ENCODE results near the gene ASIC3. TPM values are rescaled to one million over a fixed set of nuclear protein-coding genes. Genes with fewer than 3 reads are reported as not detected.
A peak's percentile ranks its signal among the peaks of the same experiment; 100 is the strongest.

ASIC3 gene
- total and polyA plus RNA-seq, 7 experiments from 2014 or later = 6.7 to 17.7 (median 13.7) TPM; not detected in 2

DNA sequence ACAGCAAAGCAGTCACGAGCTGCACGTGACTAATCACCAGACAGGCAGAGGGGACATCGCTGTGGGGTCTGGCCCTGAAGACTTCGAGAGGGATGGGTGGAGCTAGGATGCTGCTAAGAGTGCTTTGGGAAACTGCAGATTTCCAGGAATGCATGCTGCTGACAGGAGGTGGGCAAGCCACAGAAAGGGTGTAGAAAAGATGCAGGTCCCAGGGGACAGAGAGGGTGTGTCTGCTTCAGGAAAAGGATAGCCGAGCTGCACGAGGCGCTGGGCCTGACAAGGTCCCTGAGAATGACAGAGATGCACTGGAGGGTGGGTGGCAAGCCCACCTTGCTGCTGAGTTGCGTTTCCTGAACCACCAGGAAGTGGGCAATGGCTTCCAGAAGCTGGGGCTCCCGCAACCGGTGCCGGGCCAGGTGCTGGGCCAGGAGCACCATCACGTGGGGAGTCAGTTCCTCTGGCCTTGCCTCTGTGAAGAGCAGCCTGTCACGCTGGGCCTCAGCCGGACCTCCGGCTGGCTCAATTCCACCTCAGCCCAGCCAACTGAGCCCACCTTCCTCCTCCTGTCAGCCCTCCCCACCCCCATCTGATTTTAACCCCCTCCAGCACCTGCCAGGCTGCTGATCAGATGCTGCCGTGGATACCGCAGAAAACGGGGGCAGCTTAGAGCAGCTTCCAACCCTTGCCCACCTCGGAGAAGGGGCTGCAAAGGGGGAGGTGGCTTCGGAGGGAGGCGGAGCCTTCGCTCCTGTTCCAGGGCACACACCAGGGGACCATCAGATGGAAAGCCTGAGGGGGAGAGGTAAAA is 30.1 kb downstream of the ASIC3 start:
- peaks cover 0 to 11% (median 4%) of the 10 kb centered on the region in 5 donors for H3K36me3 Mint-ChIP-seq
- intact Hi-C loops (cut with micrococcal nuclease) = no loop called here
- CTCF ChIA-PET = interaction anchor here (1.1 kb wide), 1 partner anchor 32 kb away, joined by 4 read pairs; no protein-coding TSS in a partner anchor

DNA sequence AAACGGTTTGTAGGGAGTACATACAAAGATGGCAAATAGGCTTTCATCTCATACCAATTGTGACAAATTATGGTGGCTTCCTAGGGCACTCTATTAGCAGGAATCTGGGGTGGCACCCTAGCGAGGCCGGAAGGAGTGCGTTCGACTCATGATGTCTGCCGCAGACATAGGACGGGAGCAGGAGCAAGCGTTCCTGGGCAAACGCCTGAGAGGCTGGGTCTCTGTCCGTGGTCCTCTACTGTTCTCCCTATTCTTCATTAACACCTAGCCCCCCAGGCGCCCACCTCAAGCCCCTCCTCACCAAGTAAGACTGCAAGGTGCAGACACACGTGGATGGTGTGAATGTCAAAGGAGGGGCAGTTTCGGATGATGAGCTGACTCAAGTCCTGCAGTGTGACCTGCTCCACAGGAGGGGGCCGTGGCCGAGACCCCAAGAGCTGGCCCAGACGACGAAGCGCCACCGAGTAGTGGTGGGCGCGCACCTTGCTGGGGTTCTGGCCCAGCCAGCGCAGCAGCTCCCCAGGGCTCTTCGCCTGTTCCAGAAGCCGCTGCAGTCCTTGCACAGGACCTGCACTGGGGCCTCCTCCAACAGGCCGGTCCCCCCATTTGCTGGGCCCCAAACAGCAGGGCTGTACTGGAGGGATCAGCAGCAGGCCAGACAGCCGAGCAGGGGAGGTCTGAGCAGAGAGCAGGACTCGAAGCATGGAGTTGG is 31.0 kb downstream of the ASIC3 start:
- Mint-ChIP-seq H3K4me3 (peak overlapping the region; percentile 85 to 96 (median 88)), H3K27ac (peak overlapping the region; percentile 72 to 91 (median 88)), H3K27me3 (peaks cover 0 to under 1% (median 0%) of the 10 kb centered on the region in 5 donors), H3K4me1 (peaks cover 13 to 40% (median 28%) of the 10 kb centered on the region in 7 donors), H3K9me3 (no peaks in the 10 kb centered on the region), H3K36me3 (peaks cover 0 to 10% (median 4%) of the 10 kb centered on the region in 5 donors)
- Histone ChIP-seq H3K9me3 (ENCODE audit: control insufficient read depth in 2 of 3, low read length in 3 of 3) (no peaks in the 10 kb centered on the region), H3K36me3 (ENCODE audit: control insufficient read depth in 2 of 3, insufficient read depth in 3 of 3, low read length in 3 of 3) (peaks cover 0 to 40% (median 0%) of the 10 kb centered on the region in 3 experiments), H3K4me1 (ENCODE audit: control insufficient read depth in 2 of 2, insufficient read depth in 2 of 2, low read length in 2 of 2) (peaks cover 36 to 37% of the 10 kb centered on the region in 2 donors), H3K4me3 (ENCODE audit: low read length) (peak overlapping the region; percentile 86), H3K27ac (ENCODE audit: low read depth, low read length) (peak overlapping the region; percentile 93), H3K27me3 (ENCODE audit: control insufficient read depth in 2 of 2, insufficient read depth in 2 of 2, low read length in 2 of 2) (no peaks in the 10 kb centered on the region)
- DNase-seq (no peak), ATAC-seq (no peak)
- ChIA-PET CTCF (no interaction called here), POLR2A (no interaction called here)
- intact Hi-C loops (cut with micrococcal nuclease) = no loop called here

More for the DNA sequence above, 30.1 kb downstream of the ASIC3 start:
- peaks cover 0 to 49% (median 0%) of the 10 kb centered on the region in 3 experiments for H3K36me3 ChIP-seq (ENCODE audit: control insufficient read depth in 2 of 3, insufficient read depth in 3 of 3, low read length in 3 of 3)
- no peak overlapping the region for H3K4me3 ChIP-seq (ENCODE audit: low read length)
- no peak for DNase-seq
- no peaks in the 10 kb centered on the region for H3K27me3 ChIP-seq (ENCODE audit: control insufficient read depth in 2 of 2, insufficient read depth in 2 of 2, low read length in 2 of 2)
- Mint-ChIP-seq H3K4me3 (peak overlapping the region; percentile 32 to 96 (median 86)), H3K9me3 (no peaks in the 10 kb centered on the region), H3K27ac (peak overlapping the region; percentile 57 to 91 (median 67)), H3K27me3 (no peaks in the 10 kb centered on the region), H3K4me1 (peaks cover 13 to 35% (median 24%) of the 10 kb centered on the region in 7 donors)
- POLR2A ChIA-PET = interaction anchor here (1.0 kb wide), 1 partner anchor 57 kb away, joined by 3 read pairs; no protein-coding TSS in a partner anchor
- H3K9me3 ChIP-seq (ENCODE audit: control insufficient read depth in 2 of 3, low read length in 3 of 3) = no peaks in the 10 kb centered on the region
- peak overlapping the region; percentile 10 for H3K27ac ChIP-seq (ENCODE audit: low read depth, low read length)
- no peak for ATAC-seq
- peaks cover 30% of the 10 kb centered on the region in 2 donors for H3K4me1 ChIP-seq (ENCODE audit: control insufficient read depth in 2 of 2, insufficient read depth in 2 of 2, low read length in 2 of 2)

DNA sequence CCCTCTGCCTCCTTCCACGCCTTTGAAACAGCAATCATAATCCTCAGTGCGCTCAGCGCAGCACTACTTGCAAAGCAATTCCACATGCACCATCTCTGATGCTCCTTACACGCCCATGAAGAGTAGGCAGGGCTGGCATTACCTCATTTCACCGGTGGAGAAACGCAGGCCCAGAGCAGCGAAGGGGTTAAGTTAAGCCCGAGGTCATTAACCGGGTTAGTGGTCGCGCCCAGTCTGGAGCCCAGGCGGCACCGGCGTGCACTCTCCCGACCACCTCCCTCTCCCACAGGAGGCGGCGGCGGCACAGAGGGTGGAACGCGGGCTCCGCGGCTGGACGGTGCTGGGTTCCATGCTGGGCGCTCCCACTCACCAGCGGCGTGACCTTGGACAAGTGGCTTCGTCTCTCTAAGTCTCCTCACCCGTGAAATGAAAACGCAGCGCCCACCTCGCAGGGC is 31.8 kb downstream of the ASIC3 start:
- peak in 1 of 9 donors; percentile 27 for DNase-seq
- CTCF ChIA-PET = no interaction called here

GRCh38 chr7:151080522-151081169 is 32.3 kb downstream of the ASIC3 start, which contains the start of gene FASTK:
Gene FASTK, minus strand, starts transcription at chr7:151080809. Its CDS starts 43 bp downstream, at chr7:151080766.
- peaks cover 0 to 11% (median 0%) of the 10 kb centered on the region in 5 donors for H3K36me3 Mint-ChIP-seq
- Histone ChIP-seq H3K9me3 (ENCODE audit: control insufficient read depth in 2 of 3, low read length in 3 of 3) (no peaks in the 10 kb centered on the region), H3K4me1 (ENCODE audit: control insufficient read depth in 2 of 2, insufficient read depth in 2 of 2, low read length in 2 of 2) (peaks cover 41 to 44% of the 10 kb centered on the region in 2 donors), H3K27ac (ENCODE audit: low read depth, low read length) (peak within 1 kb of the TSS; percentile 93), H3K4me3 (ENCODE audit: low read length) (peak within 1 kb of the TSS; percentile 86), H3K36me3 (ENCODE audit: control insufficient read depth in 2 of 3, insufficient read depth in 3 of 3, low read length in 3 of 3) (peaks cover 0 to 27% (median 0%) of the 10 kb centered on the region in 3 experiments), H3K27me3 (ENCODE audit: control insufficient read depth in 2 of 2, insufficient read depth in 2 of 2, low read length in 2 of 2) (no peaks in the 10 kb centered on the region)
- intact Hi-C loops (cut with micrococcal nuclease) = loop anchor here (1.0 to 10.0 kb wide), 18 partner anchors 22 to 1936 kb away; partner anchors contain the start of genes ABCB8 (in 2 of the 2), RHEB (in 2 of the 2), ABCF2 (in 1 of the 2) and KMT2C (in 1 of the 2)
- peak within 1 kb of the TSS; percentile 72 to 92 (median 88) for H3K27ac Mint-ChIP-seq
- ChIA-PET CTCF (no interaction called here), POLR2A (interaction anchor here (1.0 to 1.6 kb wide), 4 partner anchors 18 to 62 kb away, joined by 3 to 10 read pairs (median 4); partner anchors contain the start of genes ABCB8 and SLC4A2)
- peak within 1 kb of the TSS; percentile 87 to 97 (median 88) for H3K4me3 Mint-ChIP-seq
- peaks cover 0 to 12% (median 0%) of the 10 kb centered on the region in 5 donors for H3K27me3 Mint-ChIP-seq
- H3K9me3 Mint-ChIP-seq = peaks cover 0 to 3% (median 0%) of the 10 kb centered on the region in 11 donors
- DNase-seq = peak; percentile 79 to 89 (median 87)
- peaks cover 21 to 52% (median 39%) of the 10 kb centered on the region in 7 donors for H3K4me1 Mint-ChIP-seq
- peak; percentile 85 for ATAC-seq

More for the DNA sequence above, 31.8 kb downstream of the ASIC3 start:
- peaks cover 0 to 11% (median 0%) of the 10 kb centered on the region in 5 donors for H3K36me3 Mint-ChIP-seq
- Histone ChIP-seq H3K36me3 (ENCODE audit: control insufficient read depth in 2 of 3, insufficient read depth in 3 of 3, low read length in 3 of 3) (peaks cover 0 to 32% (median 0%) of the 10 kb centered on the region in 3 experiments), H3K27me3 (ENCODE audit: control insufficient read depth in 2 of 2, insufficient read depth in 2 of 2, low read length in 2 of 2) (no peaks in the 10 kb centered on the region), H3K9me3 (ENCODE audit: control insufficient read depth in 2 of 3, low read length in 3 of 3) (no peaks in the 10 kb centered on the region), H3K4me1 (ENCODE audit: control insufficient read depth in 2 of 2, insufficient read depth in 2 of 2, low read length in 2 of 2) (peaks cover 37 to 39% of the 10 kb centered on the region in 2 donors), H3K27ac (ENCODE audit: low read depth, low read length) (peak overlapping the region; percentile 93), H3K4me3 (ENCODE audit: low read length) (peak overlapping the region; percentile 86)
- H3K27ac Mint-ChIP-seq = peak overlapping the region; percentile 72 to 90 (median 87)
- H3K27me3 Mint-ChIP-seq = peaks cover 0 to 6% (median 0%) of the 10 kb centered on the region in 5 donors
- peaks cover 0 to 3% (median 0%) of the 10 kb centered on the region in 11 donors for H3K9me3 Mint-ChIP-seq
- intact Hi-C loops (cut with micrococcal nuclease) = loop anchor here (1.0 to 10.0 kb wide), 18 partner anchors 22 to 1935 kb away; partner anchors contain the start of genes ABCB8 (in 2 of the 2), RHEB (in 2 of the 2), ABCF2 (in 1 of the 2) and KMT2C (in 1 of the 2)
- peak; percentile 0 for ATAC-seq
- POLR2A ChIA-PET = interaction anchor here (1.0 to 1.6 kb wide), 4 partner anchors 18 to 61 kb away, joined by 3 to 10 read pairs (median 4); partner anchors contain the start of genes ABCB8 and SLC4A2
- peak overlapping the region; percentile 85 to 96 (median 88) for H3K4me3 Mint-ChIP-seq
- peaks cover 20 to 46% (median 33%) of the 10 kb centered on the region in 7 donors for H3K4me1 Mint-ChIP-seq

DNA sequence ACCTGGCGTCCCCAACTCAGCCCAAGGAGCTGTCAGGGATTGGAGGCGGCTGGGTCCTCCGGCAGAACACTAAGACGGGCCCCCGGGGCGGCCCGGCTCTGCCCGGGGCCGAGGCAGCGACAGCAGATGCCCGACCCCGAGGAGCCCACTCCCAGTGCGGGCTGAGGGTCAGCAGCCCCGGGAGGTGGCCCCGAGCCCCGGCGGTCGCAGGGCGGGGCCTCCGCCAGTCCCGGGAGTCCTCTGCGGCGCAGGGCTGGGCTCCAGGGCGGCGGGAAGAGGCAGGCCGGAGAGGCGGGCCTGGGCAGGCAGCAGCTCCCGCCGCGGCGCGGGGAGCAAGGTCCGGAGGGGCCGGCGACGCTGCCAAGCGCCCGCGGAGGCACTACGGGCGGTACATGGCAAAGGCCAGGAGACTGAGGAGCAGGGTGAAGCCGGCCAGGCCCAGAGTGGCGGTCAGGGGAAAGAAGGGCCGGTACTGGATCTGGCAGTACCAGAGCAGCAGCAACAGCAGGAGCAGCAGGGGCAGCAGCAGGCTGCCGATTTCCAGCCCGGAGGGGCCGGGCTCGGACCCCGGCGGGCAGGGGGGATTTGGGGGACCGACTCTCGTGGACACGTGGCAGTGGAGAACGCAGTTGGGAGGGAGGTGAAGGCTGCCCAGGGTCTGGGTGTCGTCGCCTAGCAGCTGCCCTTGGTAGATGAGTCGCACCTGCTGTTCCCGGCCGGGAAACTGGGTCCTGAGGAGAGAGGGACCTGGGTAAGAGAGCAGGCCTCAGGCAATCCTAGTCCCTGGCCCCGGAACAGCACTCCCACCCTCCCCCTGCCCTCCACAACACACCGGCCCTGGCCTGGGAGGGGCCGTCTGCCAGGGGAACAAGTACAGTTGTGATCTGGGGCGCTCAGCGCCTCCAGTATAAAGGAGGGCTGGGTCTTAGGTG is 33.1 kb downstream of the ASIC3 start:
- Mint-ChIP-seq H3K36me3 (peaks cover 0 to 10% (median 0%) of the 10 kb centered on the region in 5 donors), H3K9me3 (peaks cover 0 to 3% (median 0%) of the 10 kb centered on the region in 11 donors), H3K27ac (peak overlapping the region in 8 of 9 donors; percentile 28 to 92 (median 79)), H3K4me3 (peak overlapping the region; percentile 60 to 97 (median 88)), H3K4me1 (peaks cover 21 to 55% (median 41%) of the 10 kb centered on the region in 7 donors), H3K27me3 (peaks cover 0 to 14% (median 0%) of the 10 kb centered on the region in 5 donors)
- peaks cover 0 to 19% (median 0%) of the 10 kb centered on the region in 3 experiments for H3K36me3 ChIP-seq (ENCODE audit: control insufficient read depth in 2 of 3, insufficient read depth in 3 of 3, low read length in 3 of 3)
- ChIA-PET CTCF (no interaction called here), POLR2A (interaction anchor here (1.0 to 1.6 kb wide), 4 partner anchors 19 to 63 kb away, joined by 3 to 10 read pairs (median 4); partner anchors contain the start of genes ABCB8 and SLC4A2)
- peaks cover 44 to 47% of the 10 kb centered on the region in 2 donors for H3K4me1 ChIP-seq (ENCODE audit: control insufficient read depth in 2 of 2, insufficient read depth in 2 of 2, low read length in 2 of 2)
- H3K27me3 ChIP-seq (ENCODE audit: control insufficient read depth in 2 of 2, insufficient read depth in 2 of 2, low read length in 2 of 2) = no peaks in the 10 kb centered on the region
- intact Hi-C loops (cut with micrococcal nuclease) = loop anchor here (2.0 to 10.0 kb wide), 12 partner anchors 259 to 1937 kb away; partner anchors contain the start of genes RHEB (in 2 of the 2), KMT2C (in 1 of the 2), NUB1 (in 1 of the 2) and ZNF398 (in 1 of the 2)
- ATAC-seq (no peak), DNase-seq (no peak)
- peak overlapping the region; percentile 86 for H3K4me3 ChIP-seq (ENCODE audit: low read length)
- H3K9me3 ChIP-seq (ENCODE audit: control insufficient read depth in 2 of 3, low read length in 3 of 3) = no peaks in the 10 kb centered on the region
- H3K27ac ChIP-seq (ENCODE audit: low read depth, low read length) = peak overlapping the region; percentile 93
